T-helper 2 cell treated with Interferon-gamma antibody and Interleukin-4, amounts not matched to agents 5 μg/mL and 100 μg/mL, for 36 hours (primary cell): ENCODE measurements around the gene MGAT5B.

Experiments
- DNase-seq: peaks from one replicate; pipeline ENCODE4 v3.0.0; 2021; ENCODE audit warnings: low spot score
- H3K27ac Mint-ChIP-seq: one replicate; pipeline ENCODE4 v1.8.0; 2021; ENCODE audit warnings: mild to moderate bottlenecking, mixed read lengths
- H3K27me3 Mint-ChIP-seq: one replicate; pipeline ENCODE4 v1.8.0; 2021; ENCODE audit warnings: low read depth, mixed read lengths
- H3K36me3 Mint-ChIP-seq: one replicate; pipeline ENCODE4 v1.8.0; 2021; ENCODE audit warnings: low read depth, mixed read lengths
- H3K4me1 Mint-ChIP-seq: one replicate; pipeline ENCODE4 v1.8.0; 2021; ENCODE audit warnings: low read depth, mixed read lengths
- H3K4me3 Mint-ChIP-seq: one replicate; pipeline ENCODE4 v1.8.0; 2022; ENCODE audit warnings: mild to moderate bottlenecking, moderate library complexity, mixed read lengths
- H3K9me3 Mint-ChIP-seq: one replicate; pipeline ENCODE4 v1.8.0; 2021; ENCODE audit warnings: mixed read lengths

The MGAT5B gene, protein sequence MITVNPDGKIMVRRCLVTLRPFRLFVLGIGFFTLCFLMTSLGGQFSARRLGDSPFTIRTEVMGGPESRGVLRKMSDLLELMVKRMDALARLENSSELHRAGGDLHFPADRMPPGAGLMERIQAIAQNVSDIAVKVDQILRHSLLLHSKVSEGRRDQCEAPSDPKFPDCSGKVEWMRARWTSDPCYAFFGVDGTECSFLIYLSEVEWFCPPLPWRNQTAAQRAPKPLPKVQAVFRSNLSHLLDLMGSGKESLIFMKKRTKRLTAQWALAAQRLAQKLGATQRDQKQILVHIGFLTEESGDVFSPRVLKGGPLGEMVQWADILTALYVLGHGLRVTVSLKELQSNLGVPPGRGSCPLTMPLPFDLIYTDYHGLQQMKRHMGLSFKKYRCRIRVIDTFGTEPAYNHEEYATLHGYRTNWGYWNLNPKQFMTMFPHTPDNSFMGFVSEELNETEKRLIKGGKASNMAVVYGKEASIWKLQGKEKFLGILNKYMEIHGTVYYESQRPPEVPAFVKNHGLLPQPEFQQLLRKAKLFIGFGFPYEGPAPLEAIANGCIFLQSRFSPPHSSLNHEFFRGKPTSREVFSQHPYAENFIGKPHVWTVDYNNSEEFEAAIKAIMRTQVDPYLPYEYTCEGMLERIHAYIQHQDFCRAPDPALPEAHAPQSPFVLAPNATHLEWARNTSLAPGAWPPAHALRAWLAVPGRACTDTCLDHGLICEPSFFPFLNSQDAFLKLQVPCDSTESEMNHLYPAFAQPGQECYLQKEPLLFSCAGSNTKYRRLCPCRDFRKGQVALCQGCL

DNA sequence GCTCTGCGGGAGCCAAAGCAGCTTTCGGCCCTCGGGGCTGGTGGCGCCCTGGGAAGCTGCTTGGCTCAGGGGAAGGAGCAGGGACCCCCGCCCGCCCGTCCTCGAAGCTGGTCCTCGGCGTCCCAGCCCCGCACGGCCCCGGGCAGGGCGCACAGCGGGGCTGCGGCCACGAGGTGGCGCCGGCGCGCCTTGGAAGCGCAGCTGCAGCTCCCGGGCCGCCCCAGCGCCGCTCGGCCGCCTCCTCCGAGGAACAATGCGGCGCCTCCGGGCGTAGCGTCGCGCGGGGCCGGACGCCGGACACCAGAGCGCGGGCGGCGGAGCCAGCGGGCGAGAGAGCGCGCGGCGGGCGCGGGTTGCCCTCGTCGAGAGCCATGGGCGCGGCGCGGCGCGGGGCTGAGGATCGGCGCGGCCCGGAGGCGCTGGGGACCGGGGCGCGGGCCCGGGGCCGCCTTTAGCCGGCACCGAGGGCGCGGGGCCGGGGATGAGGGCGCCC is at the start of gene MGAT5B:
Gene MGAT5B (plus strand): TSS at position 229 of the 493 bp plus-strand sequence. CDS start 626 bp downstream, outside the sequence.
- H3K4me3 Mint-ChIP-seq: peak within 1 kb of the TSS; percentile 80
- H3K27me3 Mint-ChIP-seq: peaks cover 37% of the 10 kb centered on the region

DNA sequence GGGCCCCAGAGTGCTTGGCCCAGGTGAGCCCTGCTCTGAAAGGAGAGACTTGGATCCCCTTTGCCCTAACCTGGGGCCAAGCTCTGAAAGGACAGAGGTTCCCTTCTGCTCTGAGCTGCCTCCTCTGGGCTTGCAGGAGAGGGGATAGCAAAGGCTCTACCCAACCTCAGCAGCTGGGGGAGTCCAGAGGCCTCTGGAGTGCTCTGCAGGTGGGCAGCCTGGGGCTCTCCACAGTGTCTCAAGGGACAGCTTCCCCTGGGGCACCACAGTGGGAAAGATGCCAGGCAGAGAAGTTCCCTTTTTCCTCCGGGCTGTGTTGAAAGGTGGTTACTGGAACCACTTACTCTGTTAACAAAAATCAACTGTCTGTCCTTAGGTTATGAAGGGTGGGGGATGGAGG is 48.2 kb upstream of the MGAT5B start:
- peaks cover 12% of the 10 kb centered on the region for H3K27me3 Mint-ChIP-seq
- no peak for DNase-seq
- no peak overlapping the region for H3K4me3 Mint-ChIP-seq
- no peak overlapping the region for H3K27ac Mint-ChIP-seq
- H3K36me3 Mint-ChIP-seq: no peaks in the 10 kb centered on the region
- H3K9me3 Mint-ChIP-seq: no peaks in the 10 kb centered on the region
- peaks cover 9% of the 10 kb centered on the region for H3K4me1 Mint-ChIP-seq

More for the DNA sequence above, at the start of gene MGAT5B:
- H3K4me1 Mint-ChIP-seq: peaks cover 7% of the 10 kb centered on the region
- DNase-seq: peak; percentile 79
- H3K9me3 Mint-ChIP-seq: no peaks in the 10 kb centered on the region
- no peaks in the 10 kb centered on the region for H3K36me3 Mint-ChIP-seq
- H3K27ac Mint-ChIP-seq: no peak within 1 kb of the TSS

DNA sequence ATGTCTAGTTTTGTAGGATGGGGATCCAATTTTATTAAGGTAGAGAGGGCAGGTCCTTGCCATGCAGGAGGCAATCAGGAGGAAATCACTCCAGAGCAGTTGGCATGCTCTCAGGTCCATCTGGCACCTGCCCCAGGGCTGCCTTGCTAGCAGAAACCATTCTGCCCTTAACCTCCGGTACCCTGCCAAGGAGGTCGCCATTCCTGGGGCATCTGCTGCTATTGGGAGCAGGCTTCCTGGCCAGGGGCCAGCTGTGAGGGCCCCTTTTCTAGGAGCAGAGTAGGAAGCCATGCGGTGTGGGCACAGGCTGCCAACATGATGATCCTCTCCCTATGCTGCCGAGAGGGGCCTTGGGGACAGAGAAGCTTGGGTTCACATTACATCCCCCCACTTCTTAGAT is 47.6 kb upstream of the MGAT5B start:
- H3K4me1 Mint-ChIP-seq: peaks cover 9% of the 10 kb centered on the region
- no peak overlapping the region for H3K4me3 Mint-ChIP-seq
- H3K9me3 Mint-ChIP-seq: no peaks in the 10 kb centered on the region
- peaks cover 12% of the 10 kb centered on the region for H3K27me3 Mint-ChIP-seq
- no peak for DNase-seq
- no peak overlapping the region for H3K27ac Mint-ChIP-seq
- H3K36me3 Mint-ChIP-seq: no peaks in the 10 kb centered on the region

DNA sequence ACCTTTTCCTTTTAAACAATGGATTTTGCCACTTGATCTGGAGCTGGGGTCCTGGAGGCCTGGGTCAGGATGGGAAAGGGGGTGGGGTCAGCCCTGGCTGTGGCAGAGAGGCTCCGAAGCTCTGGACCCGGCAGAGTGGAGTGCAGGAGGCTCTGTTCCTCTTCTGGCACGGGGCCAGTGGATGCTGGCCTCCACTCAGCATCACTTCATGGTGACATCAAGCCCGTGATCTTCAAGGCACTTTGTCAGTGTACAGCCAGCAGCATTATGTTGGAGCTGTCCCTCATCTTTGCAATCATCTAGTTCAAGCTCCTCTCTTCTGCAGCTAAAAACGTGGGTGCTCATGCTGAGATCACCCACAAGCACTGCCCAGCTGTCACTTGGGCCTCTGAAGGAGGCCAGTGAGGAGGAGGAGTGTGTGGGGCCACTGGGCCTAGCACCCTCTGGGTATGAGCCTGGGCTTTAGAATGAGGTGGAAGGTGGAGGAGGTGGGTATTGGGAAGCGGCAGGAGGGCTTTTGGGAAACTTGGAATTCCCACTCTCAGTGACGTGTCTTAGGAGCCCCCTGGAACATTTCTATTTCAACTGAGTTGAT is 45.9 kb upstream of the MGAT5B start:
- no peaks in the 10 kb centered on the region for H3K36me3 Mint-ChIP-seq
- H3K27me3 Mint-ChIP-seq: peaks cover 12% of the 10 kb centered on the region
- H3K4me3 Mint-ChIP-seq: no peak overlapping the region
- DNase-seq: no peak
- no peaks in the 10 kb centered on the region for H3K9me3 Mint-ChIP-seq
- peaks cover 8% of the 10 kb centered on the region for H3K4me1 Mint-ChIP-seq
- no peak overlapping the region for H3K27ac Mint-ChIP-seq

DNA sequence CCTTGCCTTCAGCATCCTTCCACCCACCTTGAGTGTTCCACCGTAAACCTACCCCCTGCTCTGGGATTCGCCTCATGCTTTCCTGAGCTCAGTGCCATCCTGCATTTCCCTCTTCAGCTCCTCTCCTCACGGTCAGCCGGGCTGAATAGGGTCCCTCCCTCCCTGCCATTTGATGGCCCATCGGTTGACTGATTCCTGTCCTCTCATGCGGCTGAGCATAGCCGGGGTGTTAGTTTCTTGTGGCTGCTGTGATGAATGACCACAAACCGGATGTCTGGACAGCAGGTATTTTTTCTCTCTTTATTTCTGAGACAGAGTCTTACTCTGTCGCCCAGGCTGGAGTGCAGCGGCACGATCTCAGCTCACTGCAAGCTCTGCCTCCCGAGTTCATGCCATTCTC is 44.1 kb upstream of the MGAT5B start:
- Mint-ChIP-seq H3K36me3 (no peaks in the 10 kb centered on the region), H3K4me1 (peaks cover 6% of the 10 kb centered on the region), H3K27me3 (peaks cover 9% of the 10 kb centered on the region), H3K27ac (no peak overlapping the region), H3K9me3 (no peaks in the 10 kb centered on the region), H3K4me3 (no peak overlapping the region)
- no peak for DNase-seq

DNA sequence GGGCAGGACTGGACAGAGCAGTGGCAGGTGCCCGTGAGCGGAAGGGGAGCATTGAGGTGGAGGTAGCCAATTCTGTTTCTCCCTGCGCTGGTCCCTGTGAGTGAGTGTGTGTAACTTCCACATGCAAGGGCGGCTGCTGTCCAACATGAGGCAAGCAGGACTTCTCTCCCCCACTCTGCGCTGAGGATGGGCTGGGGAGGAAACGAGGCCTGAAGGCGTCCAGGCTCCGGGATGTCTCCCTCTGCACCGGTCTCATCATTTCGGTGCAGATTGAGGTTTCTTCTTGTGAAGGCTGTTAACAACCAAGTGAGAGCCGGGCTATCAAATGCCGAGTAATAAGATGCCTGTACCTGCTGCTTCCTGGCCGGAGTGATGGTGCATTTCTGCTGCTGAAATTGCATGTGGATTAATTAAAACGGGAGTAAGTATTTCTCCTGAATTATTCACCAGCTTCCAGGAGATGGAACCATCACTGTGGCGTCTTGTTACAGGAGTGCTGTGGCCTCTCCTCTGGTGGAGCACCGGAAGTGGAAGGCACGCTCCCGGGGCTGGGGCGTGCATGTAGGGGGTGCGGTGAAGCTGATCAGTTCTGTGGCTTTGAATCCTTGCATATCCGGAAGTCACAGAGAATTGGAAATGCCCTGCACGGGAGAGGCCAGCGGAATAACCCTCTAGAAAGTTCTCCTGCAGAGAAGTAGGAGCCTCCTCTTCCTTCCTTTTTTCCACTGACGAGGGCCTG is 41.7 kb upstream of the MGAT5B start:
- H3K4me1 Mint-ChIP-seq: peaks cover 6% of the 10 kb centered on the region
- no peak overlapping the region for H3K4me3 Mint-ChIP-seq
- H3K27ac Mint-ChIP-seq: no peak overlapping the region
- no peaks in the 10 kb centered on the region for H3K36me3 Mint-ChIP-seq
- no peak for DNase-seq
- no peaks in the 10 kb centered on the region for H3K27me3 Mint-ChIP-seq
- no peaks in the 10 kb centered on the region for H3K9me3 Mint-ChIP-seq

DNA sequence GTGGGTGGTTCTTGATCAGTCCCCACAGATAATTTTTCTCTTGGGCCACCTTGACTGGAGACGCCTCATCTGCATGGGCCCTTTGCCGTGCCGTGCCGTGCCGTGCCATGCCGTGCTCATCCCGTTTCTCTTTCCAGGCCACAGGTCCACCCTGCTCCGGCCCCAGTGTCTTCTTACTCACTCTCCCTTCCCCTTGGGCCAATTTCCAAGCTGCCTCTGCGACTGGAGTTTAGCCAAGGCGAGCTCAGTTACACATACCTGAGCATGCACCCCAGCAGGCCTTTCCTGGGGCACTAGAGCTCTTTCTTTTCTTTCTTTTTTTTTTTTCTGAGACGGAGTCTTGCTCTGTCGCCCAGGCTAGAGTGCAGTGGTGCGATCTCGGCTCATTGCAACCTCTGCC is 40.5 kb upstream of the MGAT5B start:
- Mint-ChIP-seq H3K4me1 (peaks cover 6% of the 10 kb centered on the region), H3K4me3 (no peak overlapping the region), H3K36me3 (no peaks in the 10 kb centered on the region), H3K9me3 (no peaks in the 10 kb centered on the region), H3K27ac (no peak overlapping the region), H3K27me3 (no peaks in the 10 kb centered on the region)
- no peak for DNase-seq

DNA sequence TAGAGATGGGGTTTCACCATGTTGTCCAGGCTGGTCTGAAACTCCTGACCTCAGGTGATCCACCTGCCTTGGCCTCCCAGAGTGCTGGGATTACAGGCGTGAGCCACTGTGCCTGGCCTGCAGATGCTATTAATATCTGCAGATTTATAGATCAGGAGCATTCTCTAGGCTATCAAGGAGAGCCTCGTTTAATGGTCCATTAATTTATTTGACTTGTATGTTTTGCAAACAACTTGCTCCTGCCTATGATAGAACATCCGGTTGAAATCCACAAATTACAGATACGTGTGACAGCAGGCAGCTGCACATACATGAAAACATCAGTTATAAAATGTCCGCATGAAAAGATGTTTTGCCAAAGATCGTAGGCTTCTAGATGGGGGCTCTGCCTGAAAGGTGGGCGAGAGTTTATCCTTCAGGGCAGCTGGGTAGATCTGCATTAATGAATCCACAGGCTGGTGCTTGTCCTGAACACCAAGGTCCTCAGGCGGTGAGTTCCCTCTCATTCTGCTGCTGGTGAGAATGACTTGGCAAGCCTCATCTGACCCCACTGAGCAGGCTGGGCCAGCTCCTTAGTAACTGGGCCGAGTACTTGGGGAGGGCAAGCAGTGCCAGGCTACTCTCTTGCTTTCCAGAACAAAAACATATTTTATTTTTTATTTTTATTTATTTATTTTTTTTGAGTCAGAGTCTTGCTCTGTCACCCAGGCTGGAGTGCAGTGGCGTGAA is 37.1 kb upstream of the MGAT5B start:
- peaks cover 6% of the 10 kb centered on the region for H3K4me1 Mint-ChIP-seq
- no peaks in the 10 kb centered on the region for H3K36me3 Mint-ChIP-seq
- no peak overlapping the region for H3K4me3 Mint-ChIP-seq
- H3K9me3 Mint-ChIP-seq: no peaks in the 10 kb centered on the region
- H3K27ac Mint-ChIP-seq: no peak overlapping the region
- no peaks in the 10 kb centered on the region for H3K27me3 Mint-ChIP-seq
- no peak for DNase-seq

DNA sequence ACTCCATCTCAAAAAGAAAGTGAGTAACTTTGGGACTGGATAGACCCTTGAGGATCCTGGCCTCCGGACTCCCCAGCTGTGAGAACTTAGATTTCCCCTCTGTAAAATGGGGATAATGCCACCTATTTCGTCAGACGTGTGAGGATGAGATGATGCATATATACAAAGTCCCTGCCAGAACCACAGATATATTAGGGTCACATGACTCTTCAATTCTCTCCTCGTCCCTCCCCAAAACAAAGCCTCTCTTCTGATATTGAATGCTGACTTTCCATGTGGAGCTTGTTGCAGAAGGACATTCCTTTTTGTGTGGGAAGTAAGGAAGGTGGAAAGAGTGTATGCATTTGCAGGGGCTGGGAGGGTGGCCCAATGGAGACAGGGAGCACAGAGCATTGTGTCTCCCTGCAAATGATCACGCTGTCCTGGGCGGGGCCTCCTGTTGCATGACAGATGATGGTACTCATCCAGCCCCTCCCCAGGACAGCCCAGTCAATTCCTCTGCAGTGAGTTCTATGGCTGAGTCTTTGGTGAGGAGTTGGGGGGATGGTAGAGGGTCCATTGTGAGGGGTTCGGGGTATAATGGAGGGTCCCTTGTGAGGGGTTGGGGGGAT is 35.1 kb upstream of the MGAT5B start:
- Mint-ChIP-seq H3K4me3 (no peak overlapping the region), H3K4me1 (no peaks in the 10 kb centered on the region), H3K27me3 (no peaks in the 10 kb centered on the region), H3K9me3 (no peaks in the 10 kb centered on the region), H3K27ac (no peak overlapping the region), H3K36me3 (no peaks in the 10 kb centered on the region)
- DNase-seq: no peak

DNA sequence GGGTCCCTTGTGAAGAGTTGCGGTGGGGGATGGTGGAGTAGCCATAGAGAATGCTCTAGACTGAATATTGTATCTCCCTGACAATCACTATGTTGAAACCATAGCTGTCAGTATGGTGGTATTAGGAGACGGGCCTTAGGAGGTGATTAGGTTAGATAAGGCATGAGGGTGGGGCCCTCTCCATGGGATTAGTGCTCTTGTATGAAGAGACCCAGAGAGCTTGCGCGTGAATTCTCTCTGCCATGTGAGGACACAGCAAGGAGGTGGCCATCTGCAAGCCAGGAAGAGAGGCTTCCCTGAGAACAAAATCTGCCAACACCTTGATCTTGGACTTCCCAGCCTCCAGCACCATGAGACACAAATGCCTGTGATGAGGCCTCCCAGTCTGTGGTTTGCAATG is 34.5 kb upstream of the MGAT5B start:
- no peak for DNase-seq
- Mint-ChIP-seq H3K9me3 (no peaks in the 10 kb centered on the region), H3K4me1 (no peaks in the 10 kb centered on the region), H3K27ac (no peak overlapping the region), H3K27me3 (no peaks in the 10 kb centered on the region), H3K36me3 (no peaks in the 10 kb centered on the region), H3K4me3 (no peak overlapping the region)

DNA sequence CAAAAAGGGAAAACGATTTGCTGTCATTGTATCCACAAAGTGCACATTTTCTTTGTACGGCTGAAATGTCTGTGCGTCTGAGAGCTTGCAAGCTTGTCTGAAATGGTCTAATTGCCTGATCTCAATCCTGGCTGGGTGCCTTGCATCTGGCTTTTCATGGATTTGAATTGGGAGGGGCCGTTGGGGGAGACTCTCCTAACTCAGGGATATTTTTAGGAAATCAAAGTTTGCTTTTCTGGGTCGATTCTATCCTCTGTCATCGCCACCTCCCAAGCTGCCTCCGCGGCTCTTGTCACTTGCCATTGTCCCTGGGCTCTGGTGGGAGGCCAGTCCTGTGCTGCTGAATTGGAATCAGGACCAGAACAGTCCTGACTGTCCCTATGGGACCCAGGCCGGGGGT is 33.3 kb upstream of the MGAT5B start:
- no peak overlapping the region for H3K4me3 Mint-ChIP-seq
- H3K4me1 Mint-ChIP-seq: peaks cover 2% of the 10 kb centered on the region
- no peaks in the 10 kb centered on the region for H3K36me3 Mint-ChIP-seq
- no peaks in the 10 kb centered on the region for H3K9me3 Mint-ChIP-seq
- DNase-seq: no peak
- no peak overlapping the region for H3K27ac Mint-ChIP-seq
- peaks cover 7% of the 10 kb centered on the region for H3K27me3 Mint-ChIP-seq

DNA sequence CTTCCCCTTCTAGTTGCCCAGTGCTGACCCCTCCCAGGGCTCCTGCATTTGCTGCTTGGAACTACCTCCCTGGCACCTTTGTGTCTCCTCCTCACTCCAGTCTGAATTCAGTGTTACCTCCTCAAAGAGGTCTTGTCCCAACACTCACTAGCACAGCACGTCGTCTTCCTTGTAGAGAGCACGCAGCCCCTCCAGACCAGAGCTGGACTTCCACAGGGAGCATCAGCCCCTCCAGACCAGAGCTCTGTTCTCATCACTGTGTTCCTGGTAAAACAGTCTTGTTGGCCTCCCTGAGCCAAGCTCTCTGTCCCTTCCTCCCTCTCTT is 27.8 kb upstream of the MGAT5B start:
- Mint-ChIP-seq H3K27ac (no peak overlapping the region), H3K27me3 (peaks cover 47% of the 10 kb centered on the region), H3K4me1 (peaks cover 13% of the 10 kb centered on the region), H3K36me3 (no peaks in the 10 kb centered on the region), H3K4me3 (peak overlapping the region; percentile 45), H3K9me3 (no peaks in the 10 kb centered on the region)
- no peak for DNase-seq
